Measurements from ENCODE around the gene JUN. TPM values are rescaled to one million over a fixed set of nuclear protein-coding genes. Genes with fewer than 3 reads are reported as not detected.

JUN gene
- polyA plus RNA-seq, 3 donors, result 29.3 to 330 (median 31.3) TPM

DNA sequence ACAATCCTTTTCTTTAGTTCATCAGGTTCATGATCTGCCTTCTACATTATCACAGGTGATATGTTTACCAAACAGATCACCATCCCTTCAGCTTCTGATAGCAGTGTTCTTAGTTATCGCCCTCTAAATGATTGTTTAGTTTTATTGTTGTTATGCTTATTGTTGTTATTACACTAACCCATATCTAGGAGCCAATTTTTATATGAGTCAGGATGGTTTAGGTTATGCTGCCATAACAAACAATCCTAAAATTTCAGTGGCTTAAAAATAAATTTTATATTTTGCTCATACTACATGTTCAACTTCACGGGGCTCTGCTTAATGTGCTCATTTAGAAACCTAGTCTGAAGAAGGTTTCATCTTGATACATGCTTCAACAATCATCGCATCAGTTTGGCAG is 4.4 kb upstream of the JUN start:
- no peaks in the 10 kb centered on the region for H3K36me3 ChIP-seq (replicated peaks in 1 of 2; ENCODE audit: control insufficient read depth in 1 of 2, insufficient read depth in 2 of 2, low read length in 2 of 2)
- H3K27ac ChIP-seq (ENCODE audit: low read depth in 1 of 2, low read length in 2 of 2), result no peak overlapping the region
- WGBS (ENCODE audit: insufficient coverage), result no CpG with 5 or more reads among the region's 3 CpGs
- intact Hi-C loops (cut with micrococcal nuclease), result loop anchor here (5.0 to 10.0 kb wide), 3 partner anchors 93 to 907 kb away; no protein-coding TSS in a partner anchor
- no peaks in the 10 kb centered on the region for H3K9me3 ChIP-seq (replicated peaks in 1 of 2; ENCODE audit: control insufficient read depth in 1 of 2, insufficient read depth in 1 of 2, low read length in 2 of 2)
- H3K9me3 Mint-ChIP-seq, result peaks cover 4 to 15% (median 9%) of the 10 kb centered on the region in 7 donors
- H3K9ac ChIP-seq (ENCODE audit: insufficient read depth, low read length, poor library complexity, severe bottlenecking), result no peak overlapping the region
- no peak overlapping the region for H3K4me3 Mint-ChIP-seq
- no peak overlapping the region for H3K27ac Mint-ChIP-seq
- H3K4me1 ChIP-seq (ENCODE audit: control insufficient read depth in 1 of 2, insufficient read depth in 2 of 2, low read length in 2 of 2), result peaks cover 11 to 15% of the 10 kb centered on the region in 2 donors
- peaks cover 2% of the 10 kb centered on the region for H4K20me1 ChIP-seq (ENCODE audit: insufficient read depth, low read length)
- peaks cover 5% of the 10 kb centered on the region for H3K4me1 Mint-ChIP-seq
- H2AFZ ChIP-seq (ENCODE audit: insufficient read depth, low read depth, low read length, poor library complexity, severe bottlenecking), result no peak overlapping the region
- H3K4me3 ChIP-seq (replicated peaks in 1 of 3; ENCODE audit: low read depth in 2 of 3, low read length in 3 of 3), result no peak overlapping the region
- H3K27me3 ChIP-seq (ENCODE audit: control insufficient read depth in 2 of 2, insufficient read depth in 2 of 2, low read length in 2 of 2), result peaks cover 3 to 22% of the 10 kb centered on the region in 2 donors
- H3K4me2 ChIP-seq (replicated peaks; ENCODE audit: extremely low read depth, low read length, poor library complexity, severe bottlenecking), result no peak overlapping the region
- peaks cover 16 to 48% (median 37%) of the 10 kb centered on the region in 3 donors for H3K27me3 Mint-ChIP-seq (ENCODE audit: low read depth in 3 of 3)
- TF ChIP-seq, protein P1, sequence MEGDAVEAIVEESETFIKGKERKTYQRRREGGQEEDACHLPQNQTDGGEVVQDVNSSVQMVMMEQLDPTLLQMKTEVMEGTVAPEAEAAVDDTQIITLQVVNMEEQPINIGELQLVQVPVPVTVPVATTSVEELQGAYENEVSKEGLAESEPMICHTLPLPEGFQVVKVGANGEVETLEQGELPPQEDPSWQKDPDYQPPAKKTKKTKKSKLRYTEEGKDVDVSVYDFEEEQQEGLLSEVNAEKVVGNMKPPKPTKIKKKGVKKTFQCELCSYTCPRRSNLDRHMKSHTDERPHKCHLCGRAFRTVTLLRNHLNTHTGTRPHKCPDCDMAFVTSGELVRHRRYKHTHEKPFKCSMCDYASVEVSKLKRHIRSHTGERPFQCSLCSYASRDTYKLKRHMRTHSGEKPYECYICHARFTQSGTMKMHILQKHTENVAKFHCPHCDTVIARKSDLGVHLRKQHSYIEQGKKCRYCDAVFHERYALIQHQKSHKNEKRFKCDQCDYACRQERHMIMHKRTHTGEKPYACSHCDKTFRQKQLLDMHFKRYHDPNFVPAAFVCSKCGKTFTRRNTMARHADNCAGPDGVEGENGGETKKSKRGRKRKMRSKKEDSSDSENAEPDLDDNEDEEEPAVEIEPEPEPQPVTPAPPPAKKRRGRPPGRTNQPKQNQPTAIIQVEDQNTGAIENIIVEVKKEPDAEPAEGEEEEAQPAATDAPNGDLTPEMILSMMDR (IDR thresholded peaks at IDR 0.05), result no peak
- H3K79me2 ChIP-seq (ENCODE audit: insufficient read depth, low read length), result no peaks in the 10 kb centered on the region
- DNase-seq, result no peak
- H3K36me3 Mint-ChIP-seq, result no peaks in the 10 kb centered on the region

DNA sequence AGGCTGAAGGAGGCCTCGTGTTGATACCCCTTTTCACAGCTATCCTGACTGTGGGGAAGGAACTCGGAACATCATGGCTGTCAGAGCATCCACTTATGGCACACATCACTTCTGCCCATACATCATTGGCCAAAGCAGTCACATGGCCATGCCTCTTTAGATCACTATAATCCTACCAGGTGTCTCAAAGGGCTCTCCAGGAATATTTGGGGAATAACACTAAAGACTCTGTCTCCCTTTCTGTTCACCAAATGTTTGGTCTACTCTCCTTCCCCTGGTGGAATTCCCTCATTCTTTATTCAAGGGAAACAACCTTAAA is 3.0 kb upstream of the JUN start:
- Histone ChIP-seq H3K9me3 (replicated peaks in 1 of 2; ENCODE audit: control insufficient read depth in 1 of 2, insufficient read depth in 1 of 2, low read length in 2 of 2) (no peaks in the 10 kb centered on the region), H3K36me3 (replicated peaks in 1 of 2; ENCODE audit: control insufficient read depth in 1 of 2, insufficient read depth in 2 of 2, low read length in 2 of 2) (no peaks in the 10 kb centered on the region), H3K9ac (ENCODE audit: insufficient read depth, low read length, poor library complexity, severe bottlenecking) (no peak overlapping the region), H3K27ac (ENCODE audit: low read depth in 1 of 2, low read length in 2 of 2) (no peak overlapping the region), H3K4me2 (replicated peaks; ENCODE audit: extremely low read depth, low read length, poor library complexity, severe bottlenecking) (no peak overlapping the region), H3K4me3 (replicated peaks in 1 of 3; ENCODE audit: low read depth in 2 of 3, low read length in 3 of 3) (no peak overlapping the region), H3K27me3 (ENCODE audit: control insufficient read depth in 2 of 2, insufficient read depth in 2 of 2, low read length in 2 of 2) (peaks cover 3 to 32% of the 10 kb centered on the region in 2 donors), H3K4me1 (ENCODE audit: control insufficient read depth in 1 of 2, insufficient read depth in 2 of 2, low read length in 2 of 2) (peaks cover 22 to 28% of the 10 kb centered on the region in 2 donors), H4K20me1 (ENCODE audit: insufficient read depth, low read length) (peaks cover 16% of the 10 kb centered on the region), H2AFZ (ENCODE audit: insufficient read depth, low read depth, low read length, poor library complexity, severe bottlenecking) (no peak overlapping the region), H3K79me2 (ENCODE audit: insufficient read depth, low read length) (no peaks in the 10 kb centered on the region)
- Mint-ChIP-seq H3K4me1 (peaks cover 14% of the 10 kb centered on the region), H3K36me3 (peaks cover 2 to 7% of the 10 kb centered on the region in 2 donors), H3K9me3 (peaks cover 7 to 20% (median 11%) of the 10 kb centered on the region in 7 donors), H3K27me3 (ENCODE audit: low read depth in 3 of 3) (peaks cover 19 to 57% (median 38%) of the 10 kb centered on the region in 3 donors), H3K4me3 (peak overlapping the region in 1 of 2 donors; percentile 28), H3K27ac (no peak overlapping the region)
- DNase-seq, result no peak
- 81% methylated on average over 2 of the region's 2 CpGs for WGBS (ENCODE audit: insufficient coverage)
- intact Hi-C loops (cut with micrococcal nuclease), result loop anchor here (5.0 to 10.0 kb wide), 3 partner anchors 92 to 908 kb away; no protein-coding TSS in a partner anchor
- TF ChIP-seq, protein P1 (IDR thresholded peaks at IDR 0.05), result no peak

Measured in CD14-positive monocyte (primary cell).